Stromal cell of bone marrow (primary cell): ENCODE results near the gene PLEKHA1.
A peak's percentile ranks its signal among the peaks of the same experiment; 100 is the strongest.

ENCODE experiments used
- DNase-seq: peaks from one replicate; pipeline ENCODE4 v3.0.0-alpha.2; 2012; ENCODE audit warnings: low read depth

The PLEKHA1 gene

GRCh38 chr10:122374237-122374858 is at the start of gene PLEKHA1:
TSS of gene PLEKHA1 (plus strand) at chr10:122374708. CDS start at chr10:122393201, 18,493 bp downstream.
- DNase-seq: peak; percentile 94

- DNase-seq: no peak
Observed at GRCh38 chr10:122325235-122325634, 49.3 kb upstream of the PLEKHA1 start.

- no peak for DNase-seq
Observed at GRCh38 chr10:122326385-122326784, 48.1 kb upstream of the PLEKHA1 start.

GRCh38 chr10:122326806-122327205 is 47.7 kb upstream of the PLEKHA1 start:
- no peak for DNase-seq

GRCh38 chr10:122327237-122328206 is 47.0 kb upstream of the PLEKHA1 start:
- DNase-seq: no peak

- no peak for DNase-seq
Observed at GRCh38 chr10:122328676-122329075, 45.8 kb upstream of the PLEKHA1 start.

- no peak for DNase-seq
Observed at GRCh38 chr10:122329416-122329815, 45.1 kb upstream of the PLEKHA1 start.

GRCh38 chr10:122331100-122331499 is 43.4 kb upstream of the PLEKHA1 start:
- no peak for DNase-seq

- DNase-seq: no peak
Observed at GRCh38 chr10:122331615-122332446, 42.7 kb upstream of the PLEKHA1 start.

GRCh38 chr10:122333037-122333436 is 41.5 kb upstream of the PLEKHA1 start:
- DNase-seq: no peak

GRCh38 chr10:122336332-122336731 is 38.2 kb upstream of the PLEKHA1 start:
- no peak for DNase-seq

- no peak for DNase-seq
Observed at GRCh38 chr10:122336961-122337360, 37.5 kb upstream of the PLEKHA1 start.

- no peak for DNase-seq
Observed at GRCh38 chr10:122338609-122339441, 35.7 kb upstream of the PLEKHA1 start.

GRCh38 chr10:122341141-122341810 is 33.2 kb upstream of the PLEKHA1 start:
- DNase-seq: no peak

GRCh38 chr10:122342293-122343134 is 32.0 kb upstream of the PLEKHA1 start:
- peak; percentile 43 for DNase-seq

GRCh38 chr10:122343135-122343800 is 31.2 kb upstream of the PLEKHA1 start:
- DNase-seq: no peak

GRCh38 chr10:122343936-122344335 is 30.6 kb upstream of the PLEKHA1 start:
- DNase-seq: no peak

GRCh38 chr10:122344741-122345258 is 29.7 kb upstream of the PLEKHA1 start:
- peak; percentile 27 for DNase-seq

- DNase-seq: no peak
Observed at GRCh38 chr10:122346326-122346950, 28.1 kb upstream of the PLEKHA1 start.
